Smooth muscle cell (in vitro differentiated cells): Measurements from ENCODE around the gene LUC7L. TPM values are rescaled to one million over a fixed set of nuclear protein-coding genes. Genes with fewer than 3 reads are reported as not detected.

Experiments used
- DNase-seq: peaks from one replicate; lab custom pipeline; 2025; ENCODE audit not compliant: unreplicated experiment; lab: John Stamatoyannopoulos, UW
- H2AFZ ChIP-seq: fragments of 200-600 bp; sonication (generic); 2 replicates; pipeline ENCODE4 v1.6.0; 2016; ENCODE audit warnings: antibody characterized with exemption, low read depth, mild to moderate bottlenecking
- H3F3A ChIP-seq: fragments of 200-600 bp; sonication (generic); 2 replicates; pipeline ENCODE4 v1.6.0; 2017; ENCODE audit warnings: antibody characterized with exemption, low read depth
- H3K27ac ChIP-seq: fragments of 200-600 bp; sonication (generic); 2 replicates; pipeline ENCODE4 v1.5.1; 2016; ENCODE audit warnings: low read depth, mild to moderate bottlenecking
- H3K27me3 ChIP-seq: fragments of 200-600 bp; sonication (generic); 2 replicates; pipeline ENCODE4 v1.6.1; 2016; ENCODE audit warnings: low read depth, mild to moderate bottlenecking
- H3K36me3 ChIP-seq: fragments of 200-600 bp; sonication (generic); 2 replicates; pipeline ENCODE4 v1.5.1; 2016; ENCODE audit warnings: low read depth
- H3K4me1 ChIP-seq: fragments of 200-600 bp; sonication (generic); 2 replicates; pipeline ENCODE4 v1.5.1; 2016; ENCODE audit warnings: low read depth
- H3K4me2 ChIP-seq: fragments of 200-600 bp; sonication (generic); 2 replicates; pipeline ENCODE4 v1.6.0; 2016; ENCODE audit warnings: mild to moderate bottlenecking
- H3K4me3 ChIP-seq: fragments of 200-600 bp; sonication (generic); 2 replicates; pipeline ENCODE4 v1.5.1; 2016; ENCODE audit warnings: mild to moderate bottlenecking
- H3K79me2 ChIP-seq: fragments of 200-600 bp; sonication (generic); 2 replicates; pipeline ENCODE4 v1.6.0; 2016; ENCODE audit warnings: low read depth, mild to moderate bottlenecking
- H3K9ac ChIP-seq: fragments of 200-600 bp; sonication (generic); 2 replicates; pipeline ENCODE4 v1.6.0; 2016; ENCODE audit warnings: low read depth
- H3K9me3 ChIP-seq: fragments of 200-600 bp; sonication (generic); replicated peaks from 2 replicates; pipeline ENCODE4 v1.5.1; 2016; ENCODE audit warnings: low read depth
- H4K20me1 ChIP-seq: fragments of 200-600 bp; sonication (generic); 2 replicates; pipeline ENCODE4 v1.6.0; 2016; ENCODE audit warnings: low read depth
- WGBS: methylation state at CpG from one replicate; pipeline ENCODE4 v1.1.7; 2016; ENCODE audit warnings: low lambda C conversion rate; 5-methylcytosine and 5-hydroxymethylcytosine counted together
- polyA plus RNA-seq: library from polyadenylated mRNA; unstranded; fragments of >200 nt; fragmentation: Nextera tagmentation; extraction: Ambion mirVana; gene quantifications from 2 replicates; pipeline ENCODE4 v1.2.1, GENCODE V29; 2016
- total RNA-seq: library from RNA; depleted of rRNA; stranded (reverse); fragments of >200 nt; gene quantifications from 2 replicates; pipeline ENCODE4 v1.2.3, GENCODE V29; 2014
- TF ChIP-seq, protein P1 (sequence below): fragments of 200-600 bp; sonication (generic); IDR thresholded peaks from 2 replicates; pipeline ENCODE4 v1.5.1; 2017; ENCODE audit warnings: borderline replicate concordance, mild to moderate bottlenecking, antibody characterized with exemption; ENCODE audit not compliant: insufficient read depth, poor library complexity, severe bottlenecking

Gene LUC7L
- total and polyA plus RNA-seq, 2 experiments from 2014 or later: 56.2 to 70.6 TPM

GRCh38 chr16:179211-180092 lies 49.8 kb downstream of the LUC7L start:
- H3K4me2 ChIP-seq: peak overlapping the region; percentile 89
- H3K36me3 ChIP-seq: no peaks in the 10 kb centered on the region
- H2AFZ ChIP-seq: no peak overlapping the region
- no peaks in the 10 kb centered on the region for H3F3A ChIP-seq
- H3K4me1 ChIP-seq: peaks cover 9% of the 10 kb centered on the region
- no peak overlapping the region for H3K27ac ChIP-seq
- TF ChIP-seq, protein P1, sequence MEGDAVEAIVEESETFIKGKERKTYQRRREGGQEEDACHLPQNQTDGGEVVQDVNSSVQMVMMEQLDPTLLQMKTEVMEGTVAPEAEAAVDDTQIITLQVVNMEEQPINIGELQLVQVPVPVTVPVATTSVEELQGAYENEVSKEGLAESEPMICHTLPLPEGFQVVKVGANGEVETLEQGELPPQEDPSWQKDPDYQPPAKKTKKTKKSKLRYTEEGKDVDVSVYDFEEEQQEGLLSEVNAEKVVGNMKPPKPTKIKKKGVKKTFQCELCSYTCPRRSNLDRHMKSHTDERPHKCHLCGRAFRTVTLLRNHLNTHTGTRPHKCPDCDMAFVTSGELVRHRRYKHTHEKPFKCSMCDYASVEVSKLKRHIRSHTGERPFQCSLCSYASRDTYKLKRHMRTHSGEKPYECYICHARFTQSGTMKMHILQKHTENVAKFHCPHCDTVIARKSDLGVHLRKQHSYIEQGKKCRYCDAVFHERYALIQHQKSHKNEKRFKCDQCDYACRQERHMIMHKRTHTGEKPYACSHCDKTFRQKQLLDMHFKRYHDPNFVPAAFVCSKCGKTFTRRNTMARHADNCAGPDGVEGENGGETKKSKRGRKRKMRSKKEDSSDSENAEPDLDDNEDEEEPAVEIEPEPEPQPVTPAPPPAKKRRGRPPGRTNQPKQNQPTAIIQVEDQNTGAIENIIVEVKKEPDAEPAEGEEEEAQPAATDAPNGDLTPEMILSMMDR: no peak
- no peaks in the 10 kb centered on the region for H3K79me2 ChIP-seq
- H3K9me3 ChIP-seq: no peaks in the 10 kb centered on the region
- no peak for DNase-seq
- WGBS: 88% methylated on average over 17 of the region's 17 CpGs
- no peak overlapping the region for H3K4me3 ChIP-seq
- H3K9ac ChIP-seq: no peak overlapping the region
- peaks cover 23% of the 10 kb centered on the region for H4K20me1 ChIP-seq
- H3K27me3 ChIP-seq: peaks cover 52% of the 10 kb centered on the region

DNA sequence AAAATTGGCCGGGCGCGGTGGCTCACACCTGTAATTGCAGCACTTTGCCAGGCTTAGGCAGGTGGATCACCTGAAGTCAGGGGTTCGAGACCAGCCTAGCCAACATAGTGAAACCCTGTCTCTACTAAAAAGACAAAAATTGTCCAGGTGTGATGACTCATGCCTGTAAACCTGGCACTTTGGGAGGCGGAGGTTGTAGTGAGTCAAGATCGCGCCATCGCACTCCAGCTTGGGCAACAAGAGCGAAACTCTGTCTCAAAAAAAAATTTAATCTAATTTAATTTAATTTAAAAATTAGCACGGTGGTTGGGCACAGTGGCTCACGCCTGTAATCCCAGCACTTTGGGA lies 50.6 kb downstream of the LUC7L start:
- peaks cover 56% of the 10 kb centered on the region for H3K27me3 ChIP-seq
- H3K4me1 ChIP-seq: peaks cover 9% of the 10 kb centered on the region

DNA sequence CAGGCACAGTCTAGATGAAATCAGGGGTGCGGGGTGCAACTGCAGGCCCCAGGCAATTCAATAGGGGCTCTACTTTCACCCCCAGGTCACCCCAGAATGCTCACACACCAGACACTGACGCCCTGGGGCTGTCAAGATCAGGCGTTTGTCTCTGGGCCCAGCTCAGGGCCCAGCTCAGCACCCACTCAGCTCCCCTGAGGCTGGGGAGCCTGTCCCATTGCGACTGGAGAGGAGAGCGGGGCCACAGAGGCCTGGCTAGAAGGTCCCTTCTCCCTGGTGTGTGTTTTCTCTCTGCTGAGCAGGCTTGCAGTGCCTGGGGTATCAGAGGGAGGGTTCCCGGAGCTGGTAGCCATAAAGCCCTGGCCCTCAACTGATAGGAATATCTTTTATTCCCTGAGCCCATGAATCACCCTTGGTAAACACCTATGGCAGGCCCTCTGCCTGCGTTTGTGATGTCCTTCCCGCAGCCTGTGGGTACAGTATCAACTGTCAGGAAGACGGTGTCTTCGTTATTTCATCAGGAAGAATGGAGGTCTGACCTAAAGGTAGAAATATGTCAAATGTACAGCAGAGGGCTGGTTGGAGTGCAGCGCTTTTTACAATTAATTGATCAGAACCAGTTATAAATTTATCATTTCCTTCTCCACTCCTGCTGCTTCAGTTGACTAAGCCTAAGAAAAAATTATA lies 51.1 kb downstream of the LUC7L start:
- no peak overlapping the region for H3K9ac ChIP-seq
- WGBS: 82% methylated on average over 11 of the region's 11 CpGs
- no peaks in the 10 kb centered on the region for H3K79me2 ChIP-seq
- H3K4me2 ChIP-seq: no peak overlapping the region
- DNase-seq: no peak
- H2AFZ ChIP-seq: no peak overlapping the region
- no peaks in the 10 kb centered on the region for H3K36me3 ChIP-seq
- H3F3A ChIP-seq: no peaks in the 10 kb centered on the region
- no peaks in the 10 kb centered on the region for H3K9me3 ChIP-seq
- H4K20me1 ChIP-seq: peaks cover 14% of the 10 kb centered on the region
- TF ChIP-seq, protein P1: no peak
- peaks cover 61% of the 10 kb centered on the region for H3K27me3 ChIP-seq
- H3K4me3 ChIP-seq: no peak overlapping the region
- H3K27ac ChIP-seq: no peak overlapping the region
- peaks cover 9% of the 10 kb centered on the region for H3K4me1 ChIP-seq

More for the DNA sequence above, 50.6 kb downstream of the LUC7L start:
- Histone ChIP-seq H3K4me2 (no peak overlapping the region), H3F3A (no peaks in the 10 kb centered on the region), H3K4me3 (no peak overlapping the region), H3K9ac (no peak overlapping the region), H3K79me2 (no peaks in the 10 kb centered on the region), H3K27ac (no peak overlapping the region), H3K36me3 (no peaks in the 10 kb centered on the region), H2AFZ (no peak overlapping the region), H4K20me1 (peaks cover 19% of the 10 kb centered on the region), H3K9me3 (no peaks in the 10 kb centered on the region)
- TF ChIP-seq, protein P1: no peak
- no peak for DNase-seq
- 90% methylated on average over 11 of the region's 11 CpGs for WGBS
